MM.1S (cell line): ENCODE measurements around the gene ARHGEF10L.

Experiments
- CTCF ChIP-seq: fragments of 300-600 bp; sonication (generic); IDR thresholded peaks from 2 replicates; pipeline ENCODE4 v1.5.1; 2016; ENCODE audit warnings: antibody characterized with exemption, low read length, mixed read lengths
- EZH2phosphoT487 ChIP-seq: fragments of 300-600 bp; sonication (generic); IDR thresholded peaks from 2 replicates; pipeline ENCODE4 v1.6.1; 2018; ENCODE audit warnings: antibody characterized with exemption, low read length

DNA sequence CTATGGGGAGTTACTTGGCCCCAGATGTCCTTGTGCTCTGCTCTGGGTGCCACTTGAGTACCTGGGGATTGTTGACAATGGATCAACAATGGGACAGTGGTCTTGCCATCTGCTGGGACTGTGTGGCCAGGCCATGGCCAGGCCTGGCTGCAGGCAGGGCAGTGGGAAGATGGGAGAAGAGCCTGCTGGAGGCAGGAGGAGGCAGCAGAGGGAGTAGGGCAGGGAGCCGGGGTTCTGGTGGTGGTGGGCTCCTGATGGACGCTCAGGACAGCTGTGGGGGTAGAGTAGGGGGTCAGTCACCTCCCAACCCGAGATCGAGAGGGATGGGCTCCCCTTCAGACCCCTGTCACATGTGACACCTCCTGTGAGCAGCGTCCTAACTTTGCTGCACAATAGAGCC lies 81.0 kb downstream of the ARHGEF10L start:
- TF ChIP-seq CTCF (no peak), EZH2phosphoT487 (no peak)
